HEK293T (cell line): ENCODE data around the gene MME.

Experiments used
- BHLHE40 ChIP-seq: fragments of 450-650 bp; IDR thresholded peaks from 2 replicates; pipeline ENCODE4 v1.6.1; 2016; ENCODE audit warnings: mild to moderate bottlenecking, moderate library complexity, borderline replicate concordance
- FOXK2 ChIP-seq: fragments of 450-650 bp; IDR thresholded peaks from 2 replicates; pipeline ENCODE4 v1.6.1; 2016; ENCODE audit warnings: mild to moderate bottlenecking
- SP1 ChIP-seq: fragments of 450-650 bp; IDR thresholded peaks from 2 replicates; pipeline ENCODE4 v1.6.1; 2017
- SUZ12 ChIP-seq: fragments of 450-650 bp; IDR thresholded peaks from 2 replicates; pipeline ENCODE4 v1.6.1; 2016; ENCODE audit warnings: mild to moderate bottlenecking
- TARDBP ChIP-seq: fragments of 450-650 bp; IDR thresholded peaks from 2 replicates; pipeline ENCODE4 v1.6.1; 2016
- ZNF384 ChIP-seq: fragments of 450-650 bp; IDR thresholded peaks from 2 replicates; pipeline ENCODE4 v1.6.1; 2016

- TF ChIP-seq SUZ12, result no peak
- no peak for TF ChIP-seq BHLHE40
- TF ChIP-seq SP1, result no peak
- TF ChIP-seq TARDBP, result no peak
- TF ChIP-seq FOXK2, result no peak
- no peak for TF ChIP-seq ZNF384
Measured at GRCh38 chr3:155154255-155154654, 74.1 kb downstream of the MME start.
